NCI-H526 treated with DMSO at 0.1 percent for 48 hours (cell line): ENCODE results near the gene HAAO.

Experiments used
- DNase-seq: peaks from one replicate; lab custom pipeline; 2025; lab: John Stamatoyannopoulos, UW

Gene HAAO

GRCh38 chr2:42793334-42794270 lies 1.2 kb upstream of the HAAO start:
- no peak for DNase-seq

DNA sequence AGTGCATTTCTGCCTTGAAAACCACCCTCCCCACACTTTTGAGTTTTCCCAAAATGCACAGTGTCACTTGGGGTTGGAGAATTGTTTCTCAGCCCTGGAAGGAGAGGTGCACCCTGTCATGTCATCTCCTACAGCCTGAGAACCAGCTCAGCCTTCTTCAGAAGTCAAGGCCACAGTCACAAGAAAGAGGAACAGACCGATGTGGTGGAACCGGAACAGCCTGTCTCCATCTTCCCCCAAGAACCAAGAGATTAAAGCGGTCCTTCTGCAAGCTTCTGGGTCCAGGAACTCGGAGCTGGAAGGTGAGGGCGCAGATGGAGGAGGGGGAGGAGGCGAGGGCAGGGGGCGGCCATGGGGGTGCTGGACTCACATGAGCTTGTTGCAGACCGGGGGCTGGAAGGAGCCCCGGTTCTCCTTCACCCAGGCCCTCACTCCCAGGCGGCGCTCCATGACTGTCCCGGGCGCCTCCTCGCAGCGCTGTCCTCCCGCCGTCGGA lies 248 bp downstream of the HAAO start:
- no peak for DNase-seq

DNA sequence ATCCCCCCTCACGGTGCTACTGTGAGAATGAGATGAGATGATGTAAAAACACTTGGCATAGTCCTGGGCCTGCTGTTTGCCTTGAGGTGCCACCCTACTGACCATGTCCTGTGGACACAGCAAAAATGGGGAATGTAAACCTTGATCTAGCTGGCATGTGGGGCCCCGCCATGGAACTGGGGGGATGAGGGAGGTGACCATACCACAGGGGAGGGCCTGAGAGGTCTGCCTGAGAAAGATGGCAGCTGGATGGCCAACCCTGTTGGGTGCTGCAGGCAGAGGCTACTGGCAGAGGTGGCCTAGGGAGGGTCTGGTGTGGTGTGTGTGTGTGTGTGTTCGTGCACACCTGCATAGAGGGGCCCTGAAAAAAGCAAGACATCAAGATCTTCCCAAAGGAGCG lies 777 bp downstream of the HAAO start:
- DNase-seq, result no peak

DNA sequence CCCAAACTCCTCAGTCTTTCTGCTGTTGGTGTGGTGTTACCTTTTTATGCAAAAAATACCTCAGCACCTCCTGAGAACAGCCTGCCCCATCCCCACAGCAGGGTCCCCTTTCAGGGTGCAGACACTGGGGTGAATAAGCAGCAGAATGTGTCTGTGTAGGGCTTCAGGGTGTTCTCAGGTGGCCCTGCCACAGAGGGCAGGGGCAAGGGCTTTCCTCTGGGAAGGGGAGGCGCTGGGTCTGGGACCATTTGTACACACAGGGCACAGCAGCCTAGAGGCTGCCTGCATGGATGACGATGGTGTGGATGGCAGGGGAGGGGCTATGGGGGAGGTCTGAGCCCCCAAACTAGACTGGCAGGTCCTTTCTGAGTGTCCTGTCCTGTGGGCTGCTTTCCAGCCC lies 2.6 kb downstream of the HAAO start:
- DNase-seq, result no peak

GRCh38 chr2:42788882-42789281 lies 3.5 kb downstream of the HAAO start:
- DNase-seq, result no peak

DNA sequence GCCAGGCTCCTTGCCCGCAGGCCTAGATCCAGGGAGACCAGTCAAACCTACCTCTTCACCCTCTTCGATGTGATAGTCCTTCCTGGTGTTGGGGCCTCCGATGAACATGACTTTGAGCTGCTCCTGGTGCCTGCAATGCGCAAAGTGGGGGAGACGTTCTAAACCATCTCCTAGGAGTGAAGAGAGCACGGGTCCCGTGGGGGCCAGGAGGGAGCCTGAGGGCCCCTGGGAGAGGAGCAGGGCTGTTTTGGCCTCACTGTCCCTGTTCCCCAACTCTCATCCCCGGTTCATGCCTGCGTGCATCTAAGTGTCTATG lies 3.9 kb downstream of the HAAO start:
- DNase-seq, result no peak

DNA sequence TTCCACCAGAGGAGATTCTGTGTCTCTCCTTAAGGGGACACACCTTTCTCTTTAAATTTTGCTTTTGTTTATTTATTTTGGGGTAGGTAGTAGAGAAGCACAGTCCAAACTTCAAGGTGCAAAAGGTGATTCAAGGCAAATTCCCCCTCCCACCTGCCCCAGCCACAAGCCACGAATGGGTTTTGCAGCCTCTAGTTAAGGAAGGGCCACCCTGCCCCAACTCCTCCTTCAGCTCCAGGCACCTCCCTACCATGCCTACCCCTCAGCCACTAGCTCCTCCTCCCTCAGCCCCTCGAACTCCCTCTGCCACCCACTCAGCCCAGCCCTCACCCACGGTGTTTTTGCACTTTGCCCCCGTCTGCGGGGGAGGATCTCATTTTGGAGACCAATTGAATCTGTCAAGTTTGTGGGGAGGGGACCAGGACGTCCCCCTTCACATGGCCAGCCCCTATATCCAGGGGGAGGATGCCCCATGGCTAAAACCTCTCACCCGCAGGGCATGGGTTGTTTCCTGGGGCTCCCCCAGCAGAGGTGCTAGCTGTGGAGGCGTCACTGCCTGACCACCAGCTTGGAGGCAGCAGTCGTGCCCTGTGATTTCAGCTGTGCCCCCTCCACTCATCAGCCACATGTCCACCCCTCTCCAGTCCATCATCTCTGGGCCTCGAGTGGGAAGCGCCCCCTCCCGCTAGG lies 4.5 kb downstream of the HAAO start:
- DNase-seq, result no peak

DNA sequence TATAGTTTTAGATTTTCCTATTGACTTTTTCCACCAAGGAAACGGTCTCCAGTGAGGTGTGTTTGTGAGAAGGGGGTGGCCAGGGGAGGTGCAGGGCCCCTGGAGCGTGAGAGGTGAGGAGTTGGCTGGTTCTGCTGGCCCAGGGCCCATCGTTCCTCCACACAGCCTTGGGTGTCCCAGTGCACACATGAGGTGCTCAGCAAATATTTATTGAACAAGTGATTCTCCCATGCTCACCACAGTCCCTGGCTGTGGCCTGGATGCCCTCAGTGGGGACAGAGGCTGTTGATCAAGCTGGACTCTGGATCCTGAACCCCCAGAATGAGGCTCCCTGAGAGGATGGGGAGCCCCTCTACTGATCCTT lies 5.0 kb downstream of the HAAO start:
- no peak for DNase-seq

GRCh38 chr2:42786561-42787345 lies 5.6 kb downstream of the HAAO start:
- DNase-seq, result no peak

- no peak for DNase-seq
Observed at GRCh38 chr2:42784204-42784880, 8.0 kb downstream of the HAAO start.

- DNase-seq, result no peak
Observed at GRCh38 chr2:42783511-42783910, 8.9 kb downstream of the HAAO start.

GRCh38 chr2:42781181-42781580 lies 11.2 kb downstream of the HAAO start:
- DNase-seq, result no peak

DNA sequence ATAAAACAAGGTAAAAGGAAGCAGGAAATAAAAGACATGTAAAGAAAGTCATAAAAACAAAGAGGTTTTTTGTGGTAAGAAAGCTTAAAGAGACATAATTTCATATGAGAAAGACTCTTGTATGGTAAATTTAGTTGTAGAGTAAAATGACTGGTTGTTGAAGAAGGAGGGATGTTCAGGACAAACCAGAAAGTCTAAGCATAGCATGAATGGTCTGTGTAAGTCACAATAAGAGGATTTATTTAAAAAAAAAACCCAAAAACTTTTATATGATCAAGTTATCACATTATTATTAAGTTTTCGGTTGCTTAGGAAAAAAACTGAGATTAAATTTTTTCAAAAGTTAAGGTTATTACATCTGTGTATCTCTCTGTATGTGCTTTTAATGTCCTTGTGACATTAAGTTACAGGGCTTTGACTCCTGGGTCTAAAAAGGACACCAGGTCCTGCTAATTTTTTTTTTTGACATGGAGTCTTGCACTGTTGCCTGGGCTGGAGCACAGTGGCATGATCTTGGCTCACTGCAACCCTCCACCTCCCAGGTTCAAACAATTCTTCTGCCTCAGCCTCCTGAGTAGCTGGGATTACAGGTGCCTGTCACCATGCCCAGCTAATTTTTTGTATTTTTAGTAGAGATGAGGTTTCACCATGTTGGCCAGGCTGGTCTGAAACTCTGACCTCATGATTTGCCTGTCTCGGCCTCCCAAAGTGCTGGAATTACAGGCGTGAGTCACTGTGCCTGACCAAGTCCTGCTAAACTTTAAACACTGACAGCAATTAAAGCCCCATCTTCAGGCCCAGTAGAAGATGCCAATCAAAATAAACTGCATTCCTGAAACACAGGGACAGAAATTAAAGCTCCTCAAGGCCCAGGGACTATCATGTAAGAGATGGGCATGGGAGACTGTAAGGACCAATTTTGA lies 14.2 kb downstream of the HAAO start:
- DNase-seq, result no peak

DNA sequence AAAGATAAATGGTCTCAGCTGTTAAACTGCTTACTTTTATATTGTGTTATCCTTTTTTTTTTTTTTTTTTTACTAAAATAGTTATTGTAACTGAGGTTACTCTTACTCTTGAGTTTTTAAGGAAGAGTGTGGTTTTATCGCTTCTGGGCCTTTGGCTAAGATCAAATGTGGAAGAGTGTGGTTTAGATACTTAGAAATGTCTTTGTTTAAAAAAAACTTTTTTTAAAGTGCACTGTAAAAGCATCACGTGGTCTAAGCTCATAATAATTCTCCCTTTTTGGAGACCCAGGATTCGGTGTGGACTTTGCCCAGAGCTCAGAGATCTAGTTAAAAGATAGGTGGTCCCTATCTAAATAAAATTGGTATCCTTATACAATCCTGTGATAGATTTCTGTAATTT lies 16.6 kb downstream of the HAAO start:
- no peak for DNase-seq

DNA sequence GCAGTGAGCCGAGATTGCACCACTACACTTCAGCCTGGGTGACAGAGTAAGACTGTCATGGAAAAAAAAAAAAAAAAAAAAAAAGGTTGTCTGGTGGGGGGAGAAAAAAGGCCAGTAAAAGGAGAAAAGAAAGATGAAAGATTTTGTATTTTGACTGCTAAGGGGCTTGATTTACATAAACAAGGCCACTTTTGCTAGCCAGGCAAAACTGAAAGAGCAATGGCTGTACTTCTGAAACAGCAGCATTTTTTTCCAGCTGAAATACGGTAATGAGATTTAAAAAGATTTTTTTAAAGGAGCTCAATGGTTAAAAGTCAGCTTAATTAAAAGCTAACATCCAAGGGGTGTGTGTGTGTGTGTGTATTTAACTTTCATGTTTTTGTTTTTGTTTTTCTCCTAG lies 17.2 kb downstream of the HAAO start:
- DNase-seq, result no peak

DNA sequence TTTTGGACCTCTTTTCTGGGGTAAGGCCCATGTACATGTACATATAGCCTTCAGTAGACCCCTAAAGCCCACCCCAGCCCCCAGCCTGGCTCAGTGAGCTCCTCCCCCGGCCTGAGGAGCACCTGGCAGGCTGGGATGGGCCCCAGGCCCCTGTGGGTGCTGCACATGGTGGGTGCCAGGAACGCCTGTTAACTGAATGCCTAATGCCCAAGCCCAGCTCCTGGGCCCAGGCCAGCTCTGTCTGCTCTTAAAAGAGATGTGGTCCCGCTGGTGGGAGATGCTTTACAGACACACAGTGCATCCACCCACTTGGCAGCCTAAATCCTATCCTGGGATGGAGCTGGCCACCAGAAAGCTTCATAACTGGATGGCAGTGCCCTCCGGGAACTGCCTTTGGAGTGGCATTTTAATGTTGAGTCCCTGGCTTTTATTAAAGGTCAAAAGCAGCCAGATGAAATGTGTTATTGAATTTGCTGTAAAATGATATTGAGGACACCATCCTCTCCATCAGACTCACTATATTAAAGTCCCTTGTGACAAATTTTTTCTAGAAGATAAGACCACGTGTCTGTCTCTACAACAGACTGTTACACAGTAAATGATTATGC lies 20.7 kb downstream of the HAAO start:
- DNase-seq, result no peak

- DNase-seq, result no peak
Observed at GRCh38 chr2:42770288-42771131, 21.9 kb downstream of the HAAO start.

- DNase-seq, result no peak
Observed at GRCh38 chr2:42769583-42770287, 22.6 kb downstream of the HAAO start.

- DNase-seq, result no peak
Observed at GRCh38 chr2:42768706-42769256, 23.6 kb downstream of the HAAO start.
